Pulmonary artery endothelial cell (primary cell): ENCODE results near the gene MARCHF5. TPM values are rescaled to one million over a fixed set of nuclear protein-coding genes. Genes with fewer than 3 reads are reported as not detected.
"Not testable (repeated sequence)": the region's sequence is repeated elsewhere in the genome, so short reads cannot be mapped to it uniquely, and the experiment has no call there.

Experiments
- DNase-seq: peaks from one replicate; pipeline ENCODE4 v3.0.0-alpha.2; 2011; ENCODE audit warnings: low read depth, low spot score
- total RNA-seq: library from RNA; depleted of rRNA; stranded (reverse); fragments of >200 nt; gene quantifications from 2 replicates; pipeline ENCODE4 v1.2.3, GENCODE V29; 2014

Gene MARCHF5
- total RNA-seq, 1 donor from 2014 or later: 20.7 TPM

DNA sequence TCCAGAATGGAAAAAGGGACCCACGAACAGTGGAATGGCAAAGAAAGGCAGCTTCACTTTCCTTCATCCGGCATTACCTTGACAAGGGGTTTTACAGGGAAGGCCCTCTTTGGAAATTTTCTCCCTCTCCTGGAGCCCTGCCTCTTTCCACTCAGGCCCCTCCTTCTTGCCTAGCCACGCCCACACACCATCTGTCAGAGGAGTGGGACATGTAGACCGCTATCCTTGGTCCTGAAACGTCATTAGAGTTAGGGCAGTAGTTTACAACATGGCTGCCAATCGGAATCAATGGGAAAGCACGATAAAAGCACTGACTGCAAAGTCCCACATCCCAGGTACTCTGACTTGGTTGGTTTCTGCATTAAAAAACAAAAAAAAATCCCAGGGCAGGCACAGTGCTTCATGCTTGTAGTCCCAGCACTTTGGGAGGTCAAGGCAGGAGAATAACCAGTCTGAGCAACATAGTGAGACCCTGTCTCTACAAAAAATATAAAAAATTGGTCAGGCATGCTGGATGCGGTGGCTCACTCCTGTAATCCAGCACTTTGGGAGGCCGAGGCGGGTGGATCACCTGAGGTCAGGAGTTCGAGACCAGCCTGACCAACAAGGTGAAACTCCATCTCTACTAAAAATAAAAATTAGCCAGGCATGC lies 96.4 kb downstream of the MARCHF5 start:
- DNase-seq: peak; percentile 33

DNA sequence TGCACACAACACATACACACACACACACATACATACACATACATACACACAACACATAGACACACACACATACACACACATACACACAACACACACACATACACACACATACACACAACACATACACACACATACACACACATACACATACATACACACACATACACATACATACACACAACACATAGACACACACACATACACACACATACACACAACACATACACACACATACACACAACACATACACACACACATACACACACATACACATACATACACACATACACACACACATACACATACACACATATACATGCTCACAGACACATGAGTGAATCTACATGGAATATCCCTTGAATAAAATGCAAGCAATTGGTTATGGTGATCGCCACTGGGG lies 102.2 kb downstream of the MARCHF5 start:
- not testable (repeated sequence) for DNase-seq

DNA sequence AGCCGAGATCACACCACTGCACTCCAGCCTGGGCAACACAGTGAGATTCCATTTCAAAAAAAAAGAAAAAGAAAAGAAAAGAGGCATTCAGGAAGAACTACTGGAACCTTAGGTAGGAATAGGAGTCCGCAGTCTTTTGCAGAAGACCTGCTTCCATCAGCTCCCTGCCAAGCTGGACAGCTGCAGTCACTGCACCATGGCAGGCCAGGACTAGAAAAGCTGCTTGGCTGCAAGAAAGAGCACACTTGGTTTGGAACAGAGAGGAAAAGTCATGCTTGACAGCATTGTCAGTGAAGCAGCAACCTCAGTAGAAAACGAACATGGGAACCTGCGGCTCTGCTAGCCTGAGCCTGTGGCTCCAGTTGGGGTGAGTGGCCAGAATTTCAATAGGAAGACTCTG lies 104.3 kb downstream of the MARCHF5 start:
- no peak for DNase-seq

GRCh38 chr10:92402234-92402633 lies 111.3 kb downstream of the MARCHF5 start:
- not testable (repeated sequence) for DNase-seq

Other genes starting within 250 kb of the MARCHF5 start
- gene CPEB3, start 89 bp upstream of the MARCHF5 start, total RNA-seq: 0.92 and 1.5 TPM in 2 replicates